HEK293 (cell line): ENCODE data around the gene IDUA.
A peak's percentile ranks its signal among the peaks of the same experiment; 100 is the strongest.

Source experiments
- CTCF ChIA-PET: fragments of 350-600 bp; formaldehyde crosslinking; extraction: SDS; loops from one replicate; lab custom pipeline; 2021; ENCODE audit warnings: antibody characterized with exemption; lab: Yijun Ruan, JAX
- POLR2A ChIA-PET: fragments of 300-600 bp; formaldehyde crosslinking; extraction: SDS; loops from one replicate; lab custom pipeline; 2020; ENCODE audit warnings: antibody characterized with exemption, inconsistent platforms; lab: Yijun Ruan, JAX
- H3K27ac ChIP-seq: fragments of 200-500 bp; sonication (Bioruptor generic); 2 replicates; pipeline ENCODE4 v1.5.1; 2014; ENCODE audit warnings: low read depth, low read length, control low read depth, inconsistent platforms; ENCODE audit errors: extremely low read depth
- H3K36me3 ChIP-seq, 2 experiments: fragments of 200-500 bp in 1 of 2; sonication (Bioruptor generic) in 1 of 2; 1 replicate in 1 of 2; 2 replicates in 1 of 2; pipeline ENCODE4 v1.5.1; 2014 to 2017; ENCODE audit warnings: inconsistent platforms in 2 of 2, low read length in 2 of 2; ENCODE audit not compliant: control insufficient read depth in 2 of 2, insufficient read depth in 1 of 2
- H3K4me1 ChIP-seq: fragments of 200-500 bp; sonication (Bioruptor generic); 2 replicates; pipeline ENCODE4 v1.5.1; 2014; ENCODE audit warnings: mild to moderate bottlenecking, low read length, inconsistent platforms; ENCODE audit not compliant: control insufficient read depth, insufficient read depth
- H3K4me3 ChIP-seq: 2 replicates; pipeline ENCODE4 v1.5.1; 2011; ENCODE audit warnings: low read depth, mild to moderate bottlenecking, control low read depth, low read length, moderate library complexity
- H3K9me3 ChIP-seq: fragments of 200-500 bp; sonication (Bioruptor generic); 2 replicates; pipeline ENCODE4 v1.5.1; 2014; ENCODE audit warnings: low read depth, low read length, inconsistent platforms; ENCODE audit not compliant: control insufficient read depth, insufficient read depth
- AEBP2 ChIP-seq: fragments of 450-650 bp; formaldehyde crosslinking; IDR thresholded peaks from 2 replicates; pipeline ENCODE4 v1.5.1; 2016; ENCODE audit warnings: missing biosample characterization, missing genetic modification characterization, borderline replicate concordance
- GLI2 ChIP-seq: fragments of 450-650 bp; formaldehyde crosslinking; IDR thresholded peaks from 2 replicates; pipeline ENCODE4; 2017; ENCODE audit warnings: missing biosample characterization, missing genetic modification characterization, low read depth, borderline replicate concordance
- HIC1 ChIP-seq: fragments of 450-650 bp; formaldehyde crosslinking; IDR thresholded peaks from 2 replicates; pipeline ENCODE4 v1.5.1; 2016; ENCODE audit warnings: missing biosample characterization, missing genetic modification characterization
- HOXD13 ChIP-seq: sonication (generic); formaldehyde crosslinking; IDR thresholded peaks from 2 replicates; pipeline ENCODE4 v1.8.0; 2022; ENCODE audit warnings: missing genetic modification reagents, borderline replicate concordance
- YY1 ChIP-seq: fragments of 450-650 bp; formaldehyde crosslinking; IDR thresholded peaks from 2 replicates; pipeline ENCODE4 v1.5.1; 2018; ENCODE audit warnings: missing biosample characterization, missing genetic modification characterization
- ZBTB6 ChIP-seq: fragments of 450-650 bp; formaldehyde crosslinking; IDR thresholded peaks from 2 replicates; pipeline ENCODE4 v1.5.1; 2017; ENCODE audit warnings: missing biosample characterization, missing genetic modification characterization
- ZIC2 ChIP-seq: fragments of 450-650 bp; formaldehyde crosslinking; IDR thresholded peaks from 2 replicates; pipeline ENCODE4 v1.5.1; 2016; ENCODE audit warnings: missing biosample characterization, missing genetic modification characterization
- ZNF211 ChIP-seq: fragments of 450-650 bp; formaldehyde crosslinking; IDR thresholded peaks from 2 replicates; pipeline ENCODE4 v1.5.1; 2016; ENCODE audit warnings: low read depth, missing biosample characterization, missing genetic modification characterization
- ZNF214 ChIP-seq: fragments of 450-650 bp; formaldehyde crosslinking; IDR thresholded peaks from 2 replicates; pipeline ENCODE4 v1.5.1; 2017; ENCODE audit warnings: missing biosample characterization, mild to moderate bottlenecking, missing genetic modification characterization, borderline replicate concordance
- ZNF449 ChIP-seq: fragments of 450-650 bp; formaldehyde crosslinking; IDR thresholded peaks from 2 replicates; pipeline ENCODE4 v1.5.1; 2017; ENCODE audit warnings: missing biosample characterization, mild to moderate bottlenecking, missing genetic modification characterization, moderate library complexity
- ZNF48 ChIP-seq: fragments of 450-650 bp; formaldehyde crosslinking; IDR thresholded peaks from 2 replicates; pipeline ENCODE4 v1.5.1; 2016; ENCODE audit warnings: missing biosample characterization, missing genetic modification characterization
- ZNF488 ChIP-seq: fragments of 450-650 bp; formaldehyde crosslinking; IDR thresholded peaks from 2 replicates; pipeline ENCODE4 v1.5.1; 2016; ENCODE audit warnings: missing biosample characterization, missing genetic modification characterization
- ZNF549 ChIP-seq: fragments of 450-650 bp; IDR thresholded peaks from 2 replicates; pipeline ENCODE4 v1.5.1; 2018; ENCODE audit warnings: missing biosample characterization, missing genetic modification characterization, mild to moderate bottlenecking, inconsistent platforms, moderate library complexity
- ZNF560 ChIP-seq: fragments of 450-650 bp; formaldehyde crosslinking; IDR thresholded peaks from 2 replicates; pipeline ENCODE4 v1.5.1; 2017; ENCODE audit warnings: missing biosample characterization, missing genetic modification characterization, borderline replicate concordance
- ZNF645 ChIP-seq: fragments of 450-650 bp; formaldehyde crosslinking; IDR thresholded peaks from 2 replicates; pipeline ENCODE4; 2016; ENCODE audit warnings: missing biosample characterization, missing genetic modification characterization
- ZNF830 ChIP-seq: fragments of 450-650 bp; IDR thresholded peaks from 2 replicates; pipeline ENCODE4 v1.5.0; 2018; ENCODE audit warnings: missing biosample characterization, missing genetic modification characterization, low read depth, mild to moderate bottlenecking, moderate library complexity
- ZNF837 ChIP-seq: fragments of 450-650 bp; formaldehyde crosslinking; IDR thresholded peaks from 2 replicates; pipeline ENCODE4 v1.5.1; 2016; ENCODE audit warnings: missing biosample characterization, missing genetic modification characterization
- ZSCAN16 ChIP-seq: fragments of 450-650 bp; formaldehyde crosslinking; IDR thresholded peaks from 2 replicates; pipeline ENCODE4 v1.5.1; 2016; ENCODE audit warnings: missing biosample characterization, missing genetic modification characterization

The IDUA gene

GRCh38 chr4:992297-993110, 5.7 kb downstream of the IDUA start:
- Histone ChIP-seq H3K4me3 (no peak overlapping the region), H3K4me1 (no peaks in the 10 kb centered on the region; the same call in 1 of the 2 replicates), H3K9me3 (no peaks in the 10 kb centered on the region), H3K27ac (no peak overlapping the region), H3K36me3 (peaks cover 0 to 4% of the 10 kb centered on the region in 2 experiments; a peak in 1 of 3 replicates)
- POLR2A ChIA-PET, result no interaction called here
- TF ChIP-seq ZNF549 (tag by site-specific recombination) (no peak), ZNF449 (tag by site-specific recombination) (peak; percentile 80), ZBTB6 (no peak), ZIC2 (peak; percentile 50)
- CTCF ChIA-PET, result no interaction called here

GRCh38 chr4:993111-994029, 6.5 kb downstream of the IDUA start, which contains the start of gene SLC26A1:
TSS of gene SLC26A1 (minus strand) at chr4:993404. CDS start at chr4:991703, 1,701 bp downstream.
- ChIA-PET CTCF (no interaction called here), POLR2A (no interaction called here)
- Histone ChIP-seq H3K27ac (no peak within 1 kb of the TSS), H3K4me3 (no peak within 1 kb of the TSS), H3K9me3 (no peaks in the 10 kb centered on the region), H3K4me1 (no peaks in the 10 kb centered on the region; the same call in 1 of the 2 replicates), H3K36me3 (peaks cover 0 to 4% of the 10 kb centered on the region in 2 experiments; a peak in 1 of 3 replicates)
- no peak for TF ChIP-seq ZNF488 (tag by site-specific recombination)
- TF ChIP-seq ZNF830 (tag by site-specific recombination), result no peak
- no peak for TF ChIP-seq ZSCAN16

- no peak overlapping the region for H3K4me3 ChIP-seq
- ChIA-PET POLR2A (no interaction called here), CTCF (no interaction called here)
- H3K27ac ChIP-seq, result no peak overlapping the region
- no peaks in the 10 kb centered on the region for H3K36me3 ChIP-seq
- H3K9me3 ChIP-seq, result no peaks in the 10 kb centered on the region
- no peaks in the 10 kb centered on the region; the same call in 1 of the 2 replicates for H3K4me1 ChIP-seq
- no peak for TF ChIP-seq ZNF48
- TF ChIP-seq ZNF837 (tag by site-specific recombination), result no peak
- TF ChIP-seq HIC1 (tag by site-specific recombination), result no peak
- TF ChIP-seq ZNF645 (tag by site-specific recombination), result no peak
- TF ChIP-seq GLI2 (tag by site-specific recombination), result no peak
- TF ChIP-seq ZNF211 (tag by site-specific recombination), result no peak
- no peak for TF ChIP-seq HOXD13 (CRISPR knock-in tag)
- TF ChIP-seq AEBP2 (tag by site-specific recombination), result no peak
- no peak for TF ChIP-seq ZNF560
- TF ChIP-seq ZNF214 (tag by site-specific recombination), result no peak
- no peak for TF ChIP-seq YY1
Observed at GRCh38 chr4:995311-996026, 8.6 kb downstream of the IDUA start.
